ENCODE results near the gene LRP1.

Gene LRP1

GRCh38 chr12:57240066-57240921 is 112.0 kb downstream of the LRP1 start:
- H3K9me3 ChIP-seq (replicated peaks in 1 of 11) = no peaks in the 10 kb centered on the region
- TF ChIP-seq Cebpa-rat (IDR thresholded peaks at IDR 0.05) = no peak
- peak overlapping the region; percentile 27 to 87 (median 76) for H3K9ac ChIP-seq
- peak overlapping the region; percentile 36 to 86 (median 66); a peak in 21 of 22 replicates for H3K27ac ChIP-seq
- peaks cover 65 to 89% (median 84%) of the 10 kb centered on the region in 10 experiments for H3K4me1 ChIP-seq
- H4K20me1 ChIP-seq = peaks cover 21 to 78% (median 63%) of the 10 kb centered on the region in 11 experiments; a peak in 21 of 22 replicates
- peaks cover 0 to 10% (median 4%) of the 10 kb centered on the region in 11 experiments; a peak in 12 of 22 replicates for H3K36me3 ChIP-seq
- peak overlapping the region; percentile 92 to 100 (median 99) for H3K4me2 ChIP-seq
- peaks cover 87 to 100% (median 100%) of the 10 kb centered on the region in 11 experiments for H3K27me3 ChIP-seq
- H3K4me3 ChIP-seq = peak overlapping the region; percentile 60 to 80 (median 66)

- H3K4me3 ChIP-seq = peak overlapping the region; percentile 60 to 80 (median 66)
- no peak overlapping the region; a peak in 1 of 22 replicates for H3K27ac ChIP-seq
- peaks cover 60 to 86% (median 82%) of the 10 kb centered on the region in 10 experiments for H3K4me1 ChIP-seq
- peaks cover 14 to 71% (median 56%) of the 10 kb centered on the region in 11 experiments; a peak in 20 of 22 replicates for H4K20me1 ChIP-seq
- TF ChIP-seq Cebpa-rat (IDR thresholded peaks at IDR 0.05) = no peak
- H3K36me3 ChIP-seq = peaks cover 0 to 3% (median 0%) of the 10 kb centered on the region in 11 experiments; a peak in 2 of 22 replicates
- H3K27me3 ChIP-seq = peaks cover 80 to 100% (median 95%) of the 10 kb centered on the region in 11 experiments
- H3K4me2 ChIP-seq = peak overlapping the region; percentile 92 to 100 (median 99)
- H3K9ac ChIP-seq = peak overlapping the region in 10 of 11 experiments; percentile 27 to 87 (median 76); a peak in 17 of 22 replicates
- no peaks in the 10 kb centered on the region for H3K9me3 ChIP-seq (replicated peaks in 1 of 11)
These were observed 112.7 kb downstream of the LRP1 start for GRCh38 chr12:57240926-57241401.

DNA sequence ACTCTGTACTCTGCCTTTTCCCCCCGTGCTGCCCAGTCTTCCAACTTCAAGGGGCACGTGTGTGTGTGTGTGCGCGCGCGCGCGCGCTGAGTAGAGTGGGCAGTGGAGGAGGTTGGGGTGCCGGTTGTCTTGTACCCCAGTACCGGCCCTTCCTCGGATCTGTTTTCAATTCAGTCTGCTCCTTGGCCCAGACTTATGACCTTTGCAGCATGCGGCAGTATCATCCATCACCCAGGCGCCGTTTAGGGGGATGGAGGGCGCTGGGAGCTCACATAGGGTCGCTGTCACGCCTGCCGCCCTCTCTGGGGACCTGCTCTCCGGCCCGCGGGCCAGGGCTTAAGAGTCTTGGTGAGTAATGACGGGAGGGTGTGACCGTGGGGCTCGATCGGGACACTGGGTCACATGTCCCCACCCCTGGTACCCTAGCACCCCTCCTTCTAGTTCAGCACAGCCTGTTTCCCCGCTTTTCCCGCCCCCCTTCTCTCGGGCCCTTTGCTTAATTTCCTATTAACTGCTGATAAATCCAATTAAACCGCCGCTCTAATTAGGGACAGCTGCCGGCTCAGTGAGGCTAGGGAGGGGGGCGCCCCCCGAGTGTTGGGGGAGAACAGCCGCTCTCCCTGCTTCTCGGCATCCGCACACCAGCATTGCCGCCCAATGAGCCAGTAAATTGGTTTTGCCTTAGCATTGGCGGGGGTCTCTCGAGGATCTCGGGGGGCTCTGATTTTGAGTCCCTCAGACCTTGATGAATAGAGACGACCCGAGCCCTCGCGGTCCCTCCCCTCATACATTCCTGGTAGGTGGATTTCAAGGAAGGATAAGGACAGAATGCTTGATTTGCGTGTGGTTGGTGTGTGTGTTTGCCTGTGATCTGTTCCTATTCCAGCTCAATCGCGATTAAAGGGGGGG is 113.4 kb downstream of the LRP1 start:
- Histone ChIP-seq H3K9me3 (replicated peaks in 1 of 11) (no peaks in the 10 kb centered on the region), H3K4me2 (peak overlapping the region; percentile 92 to 100 (median 99)), H3K36me3 (no peaks in the 10 kb centered on the region), H3K4me1 (peaks cover 56 to 84% (median 78%) of the 10 kb centered on the region in 10 experiments), H3K4me3 (peak overlapping the region in 9 of 10 experiments; percentile 55 to 80 (median 65); a peak in 9 of 20 replicates), H3K27ac (no peak overlapping the region), H3K9ac (peak overlapping the region in 3 of 11 experiments; percentile 71 to 87 (median 78); a peak in 4 of 22 replicates), H3K27me3 (peaks cover 73 to 94% (median 88%) of the 10 kb centered on the region in 11 experiments), H4K20me1 (peaks cover 9 to 64% (median 50%) of the 10 kb centered on the region in 11 experiments; a peak in 20 of 22 replicates)
- no peak for TF ChIP-seq Cebpa-rat (IDR thresholded peaks at IDR 0.05)

DNA sequence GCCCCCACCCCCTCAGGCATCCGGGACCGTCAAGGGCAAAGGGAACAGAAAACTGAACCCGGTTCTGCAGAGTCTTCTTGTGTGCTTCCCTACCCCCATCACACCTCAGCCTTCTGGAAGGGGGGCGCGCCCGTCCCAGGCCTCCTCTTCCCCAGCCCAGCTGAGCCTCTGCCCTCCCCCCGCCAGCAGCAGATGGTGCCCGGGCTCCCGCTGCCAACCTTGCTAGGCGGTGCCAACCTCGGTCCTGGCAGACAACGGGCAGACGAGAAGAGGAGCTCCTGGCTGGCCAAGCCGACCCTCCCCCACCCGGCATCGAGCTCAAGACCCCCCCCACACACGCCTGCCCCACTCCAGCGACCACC is 114.0 kb downstream of the LRP1 start:
- Histone ChIP-seq H3K4me2 (peak overlapping the region; percentile 92 to 100 (median 99)), H3K9ac (peak overlapping the region in 1 of 11 experiments; percentile 37; a peak in 1 of 22 replicates), H3K36me3 (no peaks in the 10 kb centered on the region), H3K27ac (no peak overlapping the region), H3K9me3 (replicated peaks in 1 of 11) (no peaks in the 10 kb centered on the region), H3K27me3 (peaks cover 67 to 87% (median 82%) of the 10 kb centered on the region in 11 experiments), H3K4me3 (peak overlapping the region; percentile 43 to 64 (median 52); a peak in 18 of 20 replicates), H4K20me1 (peaks cover 9 to 58% (median 43%) of the 10 kb centered on the region in 11 experiments; a peak in 20 of 22 replicates), H3K4me1 (peaks cover 56 to 83% (median 76%) of the 10 kb centered on the region in 10 experiments)
- TF ChIP-seq Cebpa-rat (IDR thresholded peaks at IDR 0.05) = no peak

DNA sequence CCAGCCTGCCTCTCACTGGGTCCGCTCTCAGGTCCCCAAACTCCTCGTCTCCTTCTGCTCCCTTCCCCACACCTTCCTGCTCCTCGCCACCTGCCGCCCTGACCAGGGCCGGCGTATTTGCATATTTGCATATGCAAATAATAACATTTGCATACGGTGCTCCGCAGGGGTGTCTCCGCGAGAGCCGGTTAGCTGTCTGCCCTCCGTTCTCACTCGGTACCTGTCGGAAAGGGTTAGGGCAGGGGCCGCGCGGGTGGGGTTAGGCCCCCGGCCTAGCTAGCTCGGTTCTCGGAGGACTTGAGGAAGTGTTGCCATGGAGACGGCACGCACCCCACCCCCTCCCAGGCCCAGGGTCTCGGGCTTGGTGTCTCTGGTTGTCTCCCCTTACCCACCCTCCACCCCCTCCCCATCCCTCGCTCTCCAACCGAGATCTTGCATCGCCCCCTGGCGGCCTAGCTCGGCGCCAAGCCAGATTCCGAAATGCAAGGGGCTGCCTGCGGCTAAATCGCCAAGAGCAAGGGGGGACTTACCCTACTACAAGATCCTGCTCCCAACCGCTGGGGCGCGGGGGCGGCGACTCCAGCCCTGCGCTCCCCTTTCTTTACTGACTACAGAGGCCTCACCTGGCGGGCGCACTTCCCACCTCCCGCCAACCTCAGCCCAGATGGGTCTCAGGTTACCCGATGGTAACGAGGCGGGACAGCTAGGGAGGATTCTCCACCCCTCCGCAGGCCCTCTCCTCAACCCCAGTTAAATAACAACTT is 114.6 kb downstream of the LRP1 start:
- Histone ChIP-seq H3K9ac (peak overlapping the region in 4 of 11 experiments; percentile 41 to 68 (median 56); a peak in 6 of 22 replicates), H3K9me3 (replicated peaks in 1 of 11) (no peaks in the 10 kb centered on the region), H3K27ac (no peak overlapping the region)

GRCh38 chr12:57243521-57244311 is 115.4 kb downstream of the LRP1 start:
- peak overlapping the region; percentile 43 to 64 (median 52) for H3K4me3 ChIP-seq
- no peaks in the 10 kb centered on the region for H3K9me3 ChIP-seq (replicated peaks in 1 of 11)

More for the DNA sequence above, 114.6 kb downstream of the LRP1 start:
- peaks cover 51 to 77% (median 70%) of the 10 kb centered on the region in 10 experiments for H3K4me1 ChIP-seq
- peaks cover 9 to 52% (median 37%) of the 10 kb centered on the region in 11 experiments; a peak in 20 of 22 replicates for H4K20me1 ChIP-seq
- no peak for TF ChIP-seq Cebpa-rat (IDR thresholded peaks at IDR 0.05)
- H3K4me2 ChIP-seq = peak overlapping the region; percentile 92 to 100 (median 99)
- H3K36me3 ChIP-seq = no peaks in the 10 kb centered on the region
- H3K4me3 ChIP-seq = peak overlapping the region; percentile 43 to 64 (median 52)
- peaks cover 61 to 81% (median 76%) of the 10 kb centered on the region in 11 experiments for H3K27me3 ChIP-seq

DNA sequence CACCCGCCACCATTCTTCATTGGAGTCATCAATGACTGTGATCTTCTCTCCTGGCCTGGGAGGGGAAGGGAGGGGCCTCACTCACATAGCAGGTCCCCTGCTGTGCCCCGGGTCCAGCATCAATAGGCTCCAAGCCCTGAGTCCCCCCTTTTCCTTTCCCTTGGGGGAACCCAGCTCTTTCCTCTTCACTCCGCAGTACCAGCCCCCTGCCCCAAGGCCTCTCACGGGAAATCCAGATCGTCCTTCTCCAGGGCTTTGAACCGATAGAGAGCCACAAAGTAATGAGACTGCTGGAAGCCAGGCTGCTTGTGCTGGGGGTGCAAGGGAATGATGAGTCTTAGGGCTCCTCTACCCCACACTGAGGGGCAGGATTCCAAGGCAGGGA is 116.0 kb downstream of the LRP1 start:
- H3K9me3 ChIP-seq (replicated peaks in 1 of 11) = no peaks in the 10 kb centered on the region
- H3K27me3 ChIP-seq = peaks cover 50 to 67% (median 62%) of the 10 kb centered on the region in 11 experiments
- no peak overlapping the region for H3K9ac ChIP-seq
- peaks cover 43 to 73% (median 67%) of the 10 kb centered on the region in 10 experiments for H3K4me1 ChIP-seq
- H3K4me2 ChIP-seq = peak overlapping the region in 9 of 11 experiments; percentile 92 to 100 (median 98); a peak in 14 of 22 replicates
- H3K27ac ChIP-seq = no peak overlapping the region
- peaks cover 9 to 41% (median 27%) of the 10 kb centered on the region in 11 experiments; a peak in 18 of 22 replicates for H4K20me1 ChIP-seq
- no peaks in the 10 kb centered on the region for H3K36me3 ChIP-seq
- no peak for TF ChIP-seq Cebpa-rat (IDR thresholded peaks at IDR 0.05)
- peak overlapping the region in 1 of 10 experiments; percentile 52; a peak in 1 of 20 replicates for H3K4me3 ChIP-seq

More at GRCh38 chr12:57243521-57244311, 115.4 kb downstream of the LRP1 start:
- no peaks in the 10 kb centered on the region for H3K36me3 ChIP-seq
- H3K9ac ChIP-seq = peak overlapping the region in 5 of 11 experiments; percentile 24 to 64 (median 51); a peak in 9 of 22 replicates
- peaks cover 9 to 44% (median 29%) of the 10 kb centered on the region in 11 experiments; a peak in 19 of 22 replicates for H4K20me1 ChIP-seq
- no peak for TF ChIP-seq Cebpa-rat (IDR thresholded peaks at IDR 0.05)
- H3K27ac ChIP-seq = no peak overlapping the region
- peaks cover 42 to 73% (median 65%) of the 10 kb centered on the region in 10 experiments for H3K4me1 ChIP-seq
- H3K4me2 ChIP-seq = peak overlapping the region; percentile 92 to 100 (median 99)
- H3K27me3 ChIP-seq = peaks cover 53 to 73% (median 67%) of the 10 kb centered on the region in 11 experiments

All from BLaER1 treated with 17β-estradiol and CSF1 and Interleukin-3, amounts not matched to agents 10 nM and 100 nM (cell line).